ENCODE data around the gene MRPL48.
"Not testable (repeated sequence)": the region's sequence is repeated elsewhere in the genome, so short reads cannot be mapped to it uniquely, and the experiment has no call there.

The MRPL48 gene

GRCh38 chr11:73787643-73788558, at the start of gene MRPL48:
Gene MRPL48 (plus strand): TSS chr11:73787874. CDS start chr11:73787972, 98 bp downstream.
- peak; percentile 96 for DNase-seq (ENCODE audit: low read depth)

- DNase-seq (ENCODE audit: low read depth), result no peak
Observed at GRCh38 chr11:73743045-73743444, 44.6 kb upstream of the MRPL48 start.

GRCh38 chr11:73746701-73747100, 41.0 kb upstream of the MRPL48 start:
- DNase-seq (ENCODE audit: low read depth), result no peak

- no peak for DNase-seq (ENCODE audit: low read depth)
Observed at GRCh38 chr11:73747762-73748161, 39.9 kb upstream of the MRPL48 start.

- no peak for DNase-seq (ENCODE audit: low read depth)
Observed at GRCh38 chr11:73748300-73748699, 39.4 kb upstream of the MRPL48 start.

GRCh38 chr11:73749118-73749517, 38.6 kb upstream of the MRPL48 start:
- no peak for DNase-seq (ENCODE audit: low read depth)

- no peak for DNase-seq (ENCODE audit: low read depth)
Observed at GRCh38 chr11:73750228-73750627, 37.4 kb upstream of the MRPL48 start.

- DNase-seq (ENCODE audit: low read depth), result not testable (repeated sequence)
Observed at GRCh38 chr11:73750862-73751261, 36.8 kb upstream of the MRPL48 start.

GRCh38 chr11:73752216-73752867, 35.3 kb upstream of the MRPL48 start:
- DNase-seq (ENCODE audit: low read depth), result no peak

- DNase-seq (ENCODE audit: low read depth), result no peak
Observed at GRCh38 chr11:73752903-73753302, 34.8 kb upstream of the MRPL48 start.

- DNase-seq (ENCODE audit: low read depth), result no peak
Observed at GRCh38 chr11:73753938-73754337, 33.7 kb upstream of the MRPL48 start.

- DNase-seq (ENCODE audit: low read depth), result no peak
Observed at GRCh38 chr11:73755670-73756069, 32.0 kb upstream of the MRPL48 start.

GRCh38 chr11:73757598-73757997, 30.1 kb upstream of the MRPL48 start:
- no peak for DNase-seq (ENCODE audit: low read depth)

- DNase-seq (ENCODE audit: low read depth), result no peak
Observed at GRCh38 chr11:73758451-73758850, 29.2 kb upstream of the MRPL48 start.

- peak; percentile 53 for DNase-seq (ENCODE audit: low read depth)
Observed at GRCh38 chr11:73759610-73760134, 28.0 kb upstream of the MRPL48 start.

- peak; percentile 45 for DNase-seq (ENCODE audit: low read depth)
Observed at GRCh38 chr11:73760135-73760678, 27.5 kb upstream of the MRPL48 start.

GRCh38 chr11:73760679-73761402, 26.8 kb upstream of the MRPL48 start, which contains the start of gene RAB6A:
Gene RAB6A (minus strand): TSS chr11:73761074. CDS start chr11:73760635, 439 bp downstream.
- DNase-seq (ENCODE audit: low read depth), result peak; percentile 100

- DNase-seq (ENCODE audit: low read depth), result no peak
Observed at GRCh38 chr11:73761403-73761945, 26.2 kb upstream of the MRPL48 start.

- DNase-seq (ENCODE audit: low read depth), result no peak
Observed at GRCh38 chr11:73762732-73763131, 24.9 kb upstream of the MRPL48 start.

- no peak for DNase-seq (ENCODE audit: low read depth)
Observed at GRCh38 chr11:73766763-73767162, 20.9 kb upstream of the MRPL48 start.

- not testable (repeated sequence) for DNase-seq (ENCODE audit: low read depth)
Observed at GRCh38 chr11:73770811-73771210, 16.9 kb upstream of the MRPL48 start.

All from ELR (cell line).